Measurements from ENCODE around the gene CARM1.
A peak's percentile ranks its signal among the peaks of the same experiment; 100 is the strongest.
"Not testable (repeated sequence)": the region's sequence is repeated elsewhere in the genome, so short reads cannot be mapped to it uniquely, and the experiment has no call there.

CARM1 gene

DNA sequence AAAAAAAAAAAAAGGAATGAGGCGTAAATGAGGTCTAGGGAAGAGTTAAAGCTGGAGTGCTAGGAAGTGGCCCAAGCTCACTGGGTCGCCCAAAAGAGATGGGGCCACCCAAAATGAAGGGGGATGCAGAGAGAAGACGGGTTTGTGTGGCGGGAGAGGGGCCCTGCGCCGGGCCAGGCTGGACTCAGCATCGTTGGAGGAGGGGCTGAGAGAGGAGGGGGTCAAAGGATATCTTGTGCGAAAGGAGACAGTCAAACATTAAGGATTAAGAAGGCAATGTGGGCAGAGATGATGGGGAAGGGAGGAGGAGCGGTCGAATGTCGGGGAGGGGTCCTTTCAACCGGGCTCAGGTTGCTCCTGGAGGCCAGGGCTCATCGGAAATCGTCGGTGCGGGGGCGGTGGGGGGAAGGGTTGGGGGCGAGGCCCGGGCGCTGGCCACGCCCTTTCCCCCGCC is 825 bp upstream of the CARM1 start:
- peak overlapping the region; percentile 62 for H3K4me3 ChIP-seq (ENCODE audit: low read length)
- TF ChIP-seq, protein P1, sequence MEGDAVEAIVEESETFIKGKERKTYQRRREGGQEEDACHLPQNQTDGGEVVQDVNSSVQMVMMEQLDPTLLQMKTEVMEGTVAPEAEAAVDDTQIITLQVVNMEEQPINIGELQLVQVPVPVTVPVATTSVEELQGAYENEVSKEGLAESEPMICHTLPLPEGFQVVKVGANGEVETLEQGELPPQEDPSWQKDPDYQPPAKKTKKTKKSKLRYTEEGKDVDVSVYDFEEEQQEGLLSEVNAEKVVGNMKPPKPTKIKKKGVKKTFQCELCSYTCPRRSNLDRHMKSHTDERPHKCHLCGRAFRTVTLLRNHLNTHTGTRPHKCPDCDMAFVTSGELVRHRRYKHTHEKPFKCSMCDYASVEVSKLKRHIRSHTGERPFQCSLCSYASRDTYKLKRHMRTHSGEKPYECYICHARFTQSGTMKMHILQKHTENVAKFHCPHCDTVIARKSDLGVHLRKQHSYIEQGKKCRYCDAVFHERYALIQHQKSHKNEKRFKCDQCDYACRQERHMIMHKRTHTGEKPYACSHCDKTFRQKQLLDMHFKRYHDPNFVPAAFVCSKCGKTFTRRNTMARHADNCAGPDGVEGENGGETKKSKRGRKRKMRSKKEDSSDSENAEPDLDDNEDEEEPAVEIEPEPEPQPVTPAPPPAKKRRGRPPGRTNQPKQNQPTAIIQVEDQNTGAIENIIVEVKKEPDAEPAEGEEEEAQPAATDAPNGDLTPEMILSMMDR (conservative IDR thresholded peaks at IDR 0.05; ENCODE audit: low read length): no peak
- DNase-seq (ENCODE audit: low read depth): no peak

DNA sequence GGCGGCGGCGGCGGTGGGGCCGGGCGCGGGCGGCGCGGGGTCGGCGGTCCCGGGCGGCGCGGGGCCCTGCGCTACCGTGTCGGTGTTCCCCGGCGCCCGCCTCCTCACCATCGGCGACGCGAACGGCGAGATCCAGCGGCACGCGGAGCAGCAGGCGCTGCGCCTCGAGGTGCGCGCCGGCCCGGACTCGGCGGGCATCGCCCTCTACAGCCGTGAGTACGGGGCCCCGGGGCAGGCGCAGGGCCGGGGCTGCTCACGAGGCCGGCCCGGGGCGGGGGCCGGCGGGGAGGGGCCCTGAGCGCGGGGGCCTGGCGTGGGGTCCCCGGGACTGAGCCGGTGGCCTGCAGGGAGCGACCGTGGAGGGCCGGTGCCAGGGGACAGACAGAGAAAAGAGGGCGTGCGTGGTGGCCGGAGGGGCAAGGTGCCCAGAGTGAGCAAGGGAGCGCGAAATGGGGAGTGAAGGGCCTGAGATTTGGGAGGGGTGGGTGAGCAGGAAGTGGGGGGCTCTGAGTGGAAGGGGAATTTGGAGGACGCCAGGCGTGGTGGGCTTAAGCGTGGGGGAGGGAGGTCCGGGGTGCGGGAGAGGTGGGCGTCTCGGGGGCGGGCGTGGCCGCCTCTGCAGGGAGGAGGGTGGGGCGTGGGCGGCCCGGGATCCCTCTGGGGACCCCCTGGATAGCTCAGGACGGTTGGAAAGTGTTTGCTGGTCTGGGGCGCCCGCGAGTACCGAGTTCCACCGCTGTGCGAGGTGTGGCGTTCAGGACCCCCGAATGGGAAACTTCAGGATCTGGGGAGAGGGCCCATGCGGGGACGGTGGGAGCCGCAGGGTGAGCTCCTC is 575 bp downstream of the CARM1 start:
- TF ChIP-seq, protein P1 (conservative IDR thresholded peaks at IDR 0.05; ENCODE audit: low read length): peak; percentile 19
- H3K4me3 ChIP-seq (ENCODE audit: low read length): peak overlapping the region; percentile 83
- DNase-seq (ENCODE audit: low read depth): no peak

DNA sequence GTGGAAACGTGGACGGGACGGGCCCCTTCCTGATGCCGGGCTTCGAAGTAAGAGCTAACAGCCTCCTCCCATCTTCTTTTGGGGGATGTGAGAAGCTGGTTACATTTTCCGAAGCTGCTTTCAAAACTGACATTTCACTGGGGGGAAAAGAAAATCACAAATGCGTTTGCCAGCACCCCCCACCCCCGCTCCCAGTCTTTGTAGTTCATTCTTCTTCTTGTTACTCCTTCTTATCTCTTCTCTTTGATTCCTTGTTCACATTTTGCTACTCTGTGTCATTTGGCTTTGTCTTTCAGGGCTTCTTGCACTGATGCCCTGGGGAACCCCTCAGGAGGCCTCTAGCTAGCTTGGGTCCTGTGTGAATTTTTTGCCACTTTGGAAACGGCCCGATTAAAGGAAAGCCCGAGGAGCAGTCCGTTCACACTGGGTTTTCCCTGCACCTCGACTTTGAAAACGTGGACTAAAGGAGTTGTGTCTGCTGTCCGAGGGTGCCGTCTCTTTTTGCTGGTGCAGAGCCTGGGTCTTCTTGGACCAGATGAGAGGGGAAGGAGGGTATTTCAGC is 1.3 kb downstream of the CARM1 start:
- DNase-seq (ENCODE audit: low read depth): no peak
- peak overlapping the region; percentile 83 for H3K4me3 ChIP-seq (ENCODE audit: low read length)
- TF ChIP-seq, protein P1 (conservative IDR thresholded peaks at IDR 0.05; ENCODE audit: low read length): no peak

DNA sequence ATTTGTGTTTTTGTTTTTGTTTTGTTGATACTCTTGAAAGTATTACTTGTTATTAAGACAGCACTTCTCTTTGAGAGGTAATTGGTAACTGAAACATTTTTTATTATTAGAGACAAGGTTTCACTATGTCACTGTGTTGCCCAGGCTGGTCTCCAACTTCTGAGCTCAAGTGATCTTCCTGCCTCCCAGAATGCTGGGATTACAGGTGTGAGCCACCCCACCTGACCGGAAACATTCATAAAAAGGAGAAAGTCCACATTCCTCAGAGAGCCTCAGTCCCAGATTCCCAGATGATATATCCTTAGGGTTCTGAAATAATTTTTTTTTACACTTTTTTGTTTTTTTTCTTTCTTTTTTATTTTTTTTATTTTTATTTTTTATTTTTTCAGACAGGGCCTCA is 2.7 kb downstream of the CARM1 start:
- TF ChIP-seq, protein P1 (conservative IDR thresholded peaks at IDR 0.05; ENCODE audit: low read length): no peak
- no peak for DNase-seq (ENCODE audit: low read depth)
- H3K4me3 ChIP-seq (ENCODE audit: low read length): no peak overlapping the region

DNA sequence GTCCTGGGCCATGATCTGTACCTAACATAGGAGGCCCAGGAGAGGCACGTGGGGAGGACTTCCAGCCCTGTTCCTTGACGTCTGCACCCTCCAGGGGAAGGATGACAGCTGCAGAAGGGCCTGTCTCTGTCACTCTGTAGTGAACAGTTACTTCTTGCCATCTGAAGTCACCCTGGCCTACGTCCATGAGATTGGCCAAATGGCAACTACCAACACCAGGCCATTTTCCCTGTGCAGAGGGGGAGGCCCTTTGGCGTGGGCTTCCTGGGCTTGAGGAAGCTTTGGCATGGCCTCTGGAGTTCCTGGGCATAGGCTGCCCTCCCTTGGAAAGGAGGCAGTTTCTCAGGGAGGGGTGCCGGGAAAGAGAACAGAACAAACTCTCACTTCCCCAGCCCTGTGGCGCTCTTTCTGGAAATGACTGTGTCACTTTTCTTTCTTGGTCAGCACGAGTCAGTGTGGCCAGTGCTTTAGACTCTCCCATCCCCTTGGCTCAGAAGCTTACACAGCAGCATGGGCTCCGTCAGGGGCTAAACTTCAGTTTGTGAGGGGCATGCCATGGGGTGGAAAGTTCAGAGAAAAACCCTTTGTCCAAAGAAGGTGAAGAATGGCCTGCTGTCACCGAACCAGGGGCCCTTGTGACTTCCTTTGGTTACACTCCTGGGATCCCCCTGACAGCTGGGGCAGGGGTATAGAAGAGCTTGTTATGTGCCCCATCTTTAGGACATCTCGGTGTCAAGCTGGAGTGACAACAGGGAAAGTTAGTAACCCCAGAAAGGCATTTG is 5.3 kb downstream of the CARM1 start:
- TF ChIP-seq, protein P1 (conservative IDR thresholded peaks at IDR 0.05; ENCODE audit: low read length): no peak
- H3K4me3 ChIP-seq (ENCODE audit: low read length): no peak overlapping the region

DNA sequence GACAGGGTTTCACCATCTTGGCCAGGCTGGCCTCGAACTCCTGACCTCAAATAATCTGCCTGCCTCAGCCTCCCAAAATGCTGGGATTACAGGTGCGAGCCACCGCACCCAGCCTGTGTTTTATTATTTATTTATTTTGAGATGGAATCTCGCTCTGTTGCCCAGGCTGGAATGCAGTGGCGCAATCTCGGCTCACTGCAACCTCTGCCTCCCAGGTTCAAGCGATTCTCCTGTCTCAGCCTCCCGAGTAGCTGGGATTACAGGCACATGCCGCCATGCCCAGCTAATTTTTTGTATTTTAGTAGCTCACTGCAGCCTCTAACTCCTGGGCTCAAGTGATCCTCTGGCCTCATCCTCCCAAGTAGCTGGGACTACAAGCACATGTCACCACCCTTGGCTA is 6.3 kb downstream of the CARM1 start:
- H3K4me3 ChIP-seq (ENCODE audit: low read length); DNase-seq (ENCODE audit: low read depth): not testable (repeated sequence)

More for the DNA sequence above, 5.3 kb downstream of the CARM1 start:
- no peak for DNase-seq (ENCODE audit: low read depth)

DNA sequence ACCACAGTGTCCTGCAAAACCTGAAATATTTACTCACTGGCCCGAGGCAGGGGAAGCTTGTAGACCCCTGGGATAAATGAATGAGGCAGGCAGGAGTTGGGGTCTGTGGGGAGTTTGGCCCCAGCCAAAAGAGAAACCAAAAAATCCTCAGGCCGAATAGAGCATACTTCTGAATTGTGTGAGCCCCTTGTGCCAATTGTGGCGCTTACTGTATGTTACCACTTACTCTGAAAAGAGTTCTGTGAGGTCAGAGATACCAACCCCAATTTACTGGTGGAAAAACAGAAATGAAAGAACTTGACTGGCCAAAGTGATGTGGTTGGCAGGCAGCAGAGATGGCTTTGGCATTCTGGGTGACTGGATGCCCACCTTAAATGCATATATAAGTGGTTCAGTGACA is 6.9 kb downstream of the CARM1 start:
- no peak for DNase-seq (ENCODE audit: low read depth)
- TF ChIP-seq, protein P1 (conservative IDR thresholded peaks at IDR 0.05; ENCODE audit: low read length): no peak
- H3K4me3 ChIP-seq (ENCODE audit: low read length): no peak overlapping the region

All from AG10803 (cell line).